Measurements from ENCODE around the gene PRKAR2B. TPM values are rescaled to one million over a fixed set of nuclear protein-coding genes. Genes with fewer than 3 reads are reported as not detected.

PRKAR2B gene
- polyA plus RNA-seq, 1 donor from 2014 or later: 297 TPM

DNA sequence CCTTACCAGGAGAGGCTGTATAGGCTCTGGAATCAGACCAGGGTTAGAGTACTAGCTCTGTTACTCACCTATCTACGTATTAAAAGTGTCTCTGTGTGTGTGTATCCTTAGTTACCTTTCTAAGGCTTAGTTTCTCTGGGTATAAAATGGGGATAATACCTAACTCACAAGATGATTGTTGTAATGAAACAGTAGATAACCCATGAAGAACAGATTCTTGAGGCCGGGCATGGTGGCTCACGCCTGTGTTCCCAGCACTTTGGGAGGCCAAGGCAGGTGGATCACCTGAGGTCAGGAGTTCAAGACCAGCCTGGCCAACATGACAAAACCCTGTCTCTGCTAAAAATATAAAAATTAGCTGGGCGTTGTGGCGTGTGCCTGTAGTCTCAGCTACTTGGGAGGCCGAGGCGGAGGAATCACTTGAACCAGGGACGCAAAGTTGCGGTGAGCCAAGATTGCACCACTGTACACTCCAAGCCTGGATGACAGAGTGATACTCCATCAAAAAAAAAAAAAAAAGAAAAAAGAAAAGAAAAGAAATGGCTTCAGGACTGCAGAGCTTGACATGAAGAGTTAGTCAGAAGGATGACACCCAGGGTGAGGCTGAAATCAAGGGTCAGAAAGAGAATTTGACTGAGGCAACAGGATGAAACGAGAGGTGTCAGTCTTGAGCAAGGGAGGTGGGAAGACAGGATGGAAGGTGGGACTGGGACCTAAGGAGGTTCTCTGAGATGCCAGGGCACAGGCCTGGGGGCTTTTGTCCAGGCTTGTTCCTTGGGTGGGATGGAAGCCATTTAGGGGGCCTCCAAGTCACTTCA lies 33.4 kb downstream of the PRKAR2B start:
- Histone ChIP-seq H3K27me3 (ENCODE audit: insufficient read depth, low read depth, low read length) (no peaks in the 10 kb centered on the region), H2AFZ (ENCODE audit: low read depth, low read length) (no peak overlapping the region), H3K9ac (ENCODE audit: low read length) (no peak overlapping the region), H3K4me2 (ENCODE audit: low read length) (no peak overlapping the region), H3K79me2 (replicated peaks; ENCODE audit: insufficient read depth, low read length) (peaks cover 8% of the 10 kb centered on the region), H3K4me3 (ENCODE audit: low read length) (no peak overlapping the region), H4K20me1 (ENCODE audit: insufficient read depth) (no peaks in the 10 kb centered on the region), H3K27ac (ENCODE audit: low read length) (no peak overlapping the region), H3F3A (ENCODE audit: insufficient read depth, low read length, poor library complexity, severe bottlenecking) (no peaks in the 10 kb centered on the region), H3K9me3 (ENCODE audit: low read length) (no peaks in the 10 kb centered on the region), H3K9me2 (ENCODE audit: insufficient read depth, low read length) (no peaks in the 10 kb centered on the region), H3K36me3 (ENCODE audit: insufficient read depth, low read length) (no peaks in the 10 kb centered on the region)
- no peak for TF ChIP-seq RAD21 (conservative IDR thresholded peaks at IDR 0.05)
- TF ChIP-seq MXI1 (conservative IDR thresholded peaks at IDR 0.05; ENCODE audit: poor library complexity, severe bottlenecking): no peak
- TF ChIP-seq POLR2AphosphoS5 (IDR thresholded peaks at IDR 0.05): no peak
- TF ChIP-seq, protein P1, sequence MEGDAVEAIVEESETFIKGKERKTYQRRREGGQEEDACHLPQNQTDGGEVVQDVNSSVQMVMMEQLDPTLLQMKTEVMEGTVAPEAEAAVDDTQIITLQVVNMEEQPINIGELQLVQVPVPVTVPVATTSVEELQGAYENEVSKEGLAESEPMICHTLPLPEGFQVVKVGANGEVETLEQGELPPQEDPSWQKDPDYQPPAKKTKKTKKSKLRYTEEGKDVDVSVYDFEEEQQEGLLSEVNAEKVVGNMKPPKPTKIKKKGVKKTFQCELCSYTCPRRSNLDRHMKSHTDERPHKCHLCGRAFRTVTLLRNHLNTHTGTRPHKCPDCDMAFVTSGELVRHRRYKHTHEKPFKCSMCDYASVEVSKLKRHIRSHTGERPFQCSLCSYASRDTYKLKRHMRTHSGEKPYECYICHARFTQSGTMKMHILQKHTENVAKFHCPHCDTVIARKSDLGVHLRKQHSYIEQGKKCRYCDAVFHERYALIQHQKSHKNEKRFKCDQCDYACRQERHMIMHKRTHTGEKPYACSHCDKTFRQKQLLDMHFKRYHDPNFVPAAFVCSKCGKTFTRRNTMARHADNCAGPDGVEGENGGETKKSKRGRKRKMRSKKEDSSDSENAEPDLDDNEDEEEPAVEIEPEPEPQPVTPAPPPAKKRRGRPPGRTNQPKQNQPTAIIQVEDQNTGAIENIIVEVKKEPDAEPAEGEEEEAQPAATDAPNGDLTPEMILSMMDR (IDR thresholded peaks at IDR 0.05; ENCODE audit: poor library complexity, severe bottlenecking): no peak
- TF ChIP-seq EZH2 (IDR thresholded peaks at IDR 0.05; ENCODE audit: borderline replicate concordance, insufficient read depth, low read length, poor library complexity, severe bottlenecking): no peak
- no peak for TF ChIP-seq TAF1 (IDR thresholded peaks at IDR 0.05; ENCODE audit: low read depth)
- no peak for TF ChIP-seq EP300 (conservative IDR thresholded peaks at IDR 0.05; ENCODE audit: poor library complexity, severe bottlenecking)
- TF ChIP-seq, protein P2, sequence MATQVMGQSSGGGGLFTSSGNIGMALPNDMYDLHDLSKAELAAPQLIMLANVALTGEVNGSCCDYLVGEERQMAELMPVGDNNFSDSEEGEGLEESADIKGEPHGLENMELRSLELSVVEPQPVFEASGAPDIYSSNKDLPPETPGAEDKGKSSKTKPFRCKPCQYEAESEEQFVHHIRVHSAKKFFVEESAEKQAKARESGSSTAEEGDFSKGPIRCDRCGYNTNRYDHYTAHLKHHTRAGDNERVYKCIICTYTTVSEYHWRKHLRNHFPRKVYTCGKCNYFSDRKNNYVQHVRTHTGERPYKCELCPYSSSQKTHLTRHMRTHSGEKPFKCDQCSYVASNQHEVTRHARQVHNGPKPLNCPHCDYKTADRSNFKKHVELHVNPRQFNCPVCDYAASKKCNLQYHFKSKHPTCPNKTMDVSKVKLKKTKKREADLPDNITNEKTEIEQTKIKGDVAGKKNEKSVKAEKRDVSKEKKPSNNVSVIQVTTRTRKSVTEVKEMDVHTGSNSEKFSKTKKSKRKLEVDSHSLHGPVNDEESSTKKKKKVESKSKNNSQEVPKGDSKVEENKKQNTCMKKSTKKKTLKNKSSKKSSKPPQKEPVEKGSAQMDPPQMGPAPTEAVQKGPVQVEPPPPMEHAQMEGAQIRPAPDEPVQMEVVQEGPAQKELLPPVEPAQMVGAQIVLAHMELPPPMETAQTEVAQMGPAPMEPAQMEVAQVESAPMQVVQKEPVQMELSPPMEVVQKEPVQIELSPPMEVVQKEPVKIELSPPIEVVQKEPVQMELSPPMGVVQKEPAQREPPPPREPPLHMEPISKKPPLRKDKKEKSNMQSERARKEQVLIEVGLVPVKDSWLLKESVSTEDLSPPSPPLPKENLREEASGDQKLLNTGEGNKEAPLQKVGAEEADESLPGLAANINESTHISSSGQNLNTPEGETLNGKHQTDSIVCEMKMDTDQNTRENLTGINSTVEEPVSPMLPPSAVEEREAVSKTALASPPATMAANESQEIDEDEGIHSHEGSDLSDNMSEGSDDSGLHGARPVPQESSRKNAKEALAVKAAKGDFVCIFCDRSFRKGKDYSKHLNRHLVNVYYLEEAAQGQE (IDR thresholded peaks at IDR 0.05; ENCODE audit: borderline replicate concordance): no peak
- TF ChIP-seq SMC3 (conservative IDR thresholded peaks at IDR 0.05; ENCODE audit: poor library complexity): no peak

DNA sequence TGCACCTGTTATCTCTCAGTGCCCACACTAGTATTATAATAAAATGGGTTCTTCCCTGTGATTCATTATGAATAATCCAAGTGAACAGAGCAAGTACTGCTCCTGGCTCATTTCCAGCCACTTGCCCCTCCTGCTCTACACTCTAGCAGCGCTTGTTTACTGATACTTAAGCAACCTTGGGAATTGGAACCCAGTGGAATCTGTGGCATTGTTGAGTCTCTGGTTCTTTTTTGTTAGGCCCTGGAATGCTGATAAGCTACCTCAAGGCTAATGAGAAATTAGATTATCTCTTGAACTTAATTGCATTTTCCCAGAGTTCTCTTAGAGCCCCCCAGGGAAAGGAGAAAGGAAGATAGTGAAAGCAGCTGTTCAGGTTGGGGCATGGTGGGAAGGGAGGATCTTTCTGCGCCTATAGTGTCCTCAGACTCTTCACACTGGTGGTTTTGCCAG lies 34.0 kb downstream of the PRKAR2B start:
- no peaks in the 10 kb centered on the region for H3K27me3 ChIP-seq (ENCODE audit: insufficient read depth, low read depth, low read length)
- TF ChIP-seq EP300 (conservative IDR thresholded peaks at IDR 0.05; ENCODE audit: poor library complexity, severe bottlenecking): no peak
- TF ChIP-seq, protein P2 (IDR thresholded peaks at IDR 0.05; ENCODE audit: borderline replicate concordance): no peak
- TF ChIP-seq EZH2 (IDR thresholded peaks at IDR 0.05; ENCODE audit: borderline replicate concordance, insufficient read depth, low read length, poor library complexity, severe bottlenecking): no peak
- TF ChIP-seq SMC3 (conservative IDR thresholded peaks at IDR 0.05; ENCODE audit: poor library complexity): no peak
- TF ChIP-seq RAD21 (conservative IDR thresholded peaks at IDR 0.05): no peak
- TF ChIP-seq, protein P1 (IDR thresholded peaks at IDR 0.05; ENCODE audit: poor library complexity, severe bottlenecking): no peak
- TF ChIP-seq MXI1 (conservative IDR thresholded peaks at IDR 0.05; ENCODE audit: poor library complexity, severe bottlenecking): no peak
- no peak for TF ChIP-seq TAF1 (IDR thresholded peaks at IDR 0.05; ENCODE audit: low read depth)
- TF ChIP-seq POLR2AphosphoS5 (IDR thresholded peaks at IDR 0.05): no peak
- no peak overlapping the region for H2AFZ ChIP-seq (ENCODE audit: low read depth, low read length)
- peaks cover 8% of the 10 kb centered on the region for H3K79me2 ChIP-seq (replicated peaks; ENCODE audit: insufficient read depth, low read length)
- H3K4me3 ChIP-seq (ENCODE audit: low read length): no peak overlapping the region
- no peaks in the 10 kb centered on the region for H3K9me2 ChIP-seq (ENCODE audit: insufficient read depth, low read length)
- no peak overlapping the region for H3K9ac ChIP-seq (ENCODE audit: low read length)
- no peaks in the 10 kb centered on the region for H4K20me1 ChIP-seq (ENCODE audit: insufficient read depth)
- no peaks in the 10 kb centered on the region for H3F3A ChIP-seq (ENCODE audit: insufficient read depth, low read length, poor library complexity, severe bottlenecking)
- no peaks in the 10 kb centered on the region for H3K36me3 ChIP-seq (ENCODE audit: insufficient read depth, low read length)
- no peaks in the 10 kb centered on the region for H3K9me3 ChIP-seq (ENCODE audit: low read length)
- no peak overlapping the region for H3K27ac ChIP-seq (ENCODE audit: low read length)
- no peak overlapping the region for H3K4me2 ChIP-seq (ENCODE audit: low read length)
